Left ventricle myocardium inferior (tissue), 1 donor: ENCODE data around the gene KEL. TPM values are rescaled to one million over a fixed set of nuclear protein-coding genes. Genes with fewer than 3 reads are reported as not detected.
"Not testable (repeated sequence)": the region's sequence is repeated elsewhere in the genome, so short reads cannot be mapped to it uniquely, and the experiment has no call there.

ENCODE experiments used
- DNase-seq: peaks from one replicate; pipeline ENCODE4 v3.0.0-alpha.2; 2020
- H3K27ac ChIP-seq: fragments of 200-600 bp; replicated peaks from 2 replicates; pipeline ENCODE4 v1.8.0; 2021
- H3K27me3 ChIP-seq: fragments of 200-600 bp; 2 replicates; pipeline ENCODE4 v1.8.0; 2021; ENCODE audit warnings: low read depth
- H3K36me3 ChIP-seq: fragments of 200-600 bp; 2 replicates; pipeline ENCODE4 v1.8.0; 2021
- H3K4me1 ChIP-seq: fragments of 200-600 bp; 2 replicates; pipeline ENCODE4 v1.8.0; 2021
- H3K4me3 ChIP-seq: fragments of 200-600 bp; 2 replicates; pipeline ENCODE4 v1.8.0; 2021; ENCODE audit warnings: mild to moderate bottlenecking, moderate library complexity
- H3K9me3 ChIP-seq: fragments of 200-600 bp; replicated peaks from 2 replicates; pipeline ENCODE4 v1.8.0; 2021
- CTCF ChIP-seq: fragments of 200-600 bp; IDR thresholded peaks from 2 replicates; pipeline ENCODE4 v1.8.0; 2021; ENCODE audit warnings: antibody characterized with exemption, mild to moderate bottlenecking, borderline replicate concordance
- intact Hi-C: fragments of 100-400 bp; cut with micrococcal nuclease; formaldehyde crosslinking; loops from one replicate; pipeline ENCODE4 v1.11.0; 2022
- total RNA-seq: library from RNA; stranded (reverse); fragmentation: NEBNext Ultra II Directional; extraction: Animal tissue kit (Norgen Biotek cat#: 25700); gene quantifications from one replicate; pipeline ENCODE4 v1.2.1, GENCODE V29; 2021
- donor health status: DM: no; HTN: yes; CAD: no; lungs with severe emphysema.

KEL gene
- total RNA-seq, 1 donor from 2014 or later: 0.38 TPM

GRCh38 chr7:142997456-142997989, 35.4 kb upstream of the KEL start:
- Histone ChIP-seq H3K4me1 (no peaks in the 10 kb centered on the region), H3K27ac (no peak overlapping the region), H3K4me3 (no peak overlapping the region), H3K27me3 (no peaks in the 10 kb centered on the region), H3K9me3 (peaks cover 25% of the 10 kb centered on the region), H3K36me3 (no peaks in the 10 kb centered on the region)
- no peak for TF ChIP-seq CTCF
- no peak for DNase-seq
- intact Hi-C loops: no loop called here

- H3K9me3 ChIP-seq: peaks cover 13% of the 10 kb centered on the region
- no peak for TF ChIP-seq CTCF
- no peak for DNase-seq
- intact Hi-C loops: no loop called here
- no peaks in the 10 kb centered on the region for H3K27me3 ChIP-seq
- H3K4me3 ChIP-seq: no peak overlapping the region
- H3K4me1 ChIP-seq: no peaks in the 10 kb centered on the region
- H3K36me3 ChIP-seq: no peaks in the 10 kb centered on the region
- no peak overlapping the region for H3K27ac ChIP-seq
Observed at GRCh38 chr7:142992427-142992826, 30.3 kb upstream of the KEL start.

GRCh38 chr7:142984297-142984696, 22.1 kb upstream of the KEL start:
- no peak for TF ChIP-seq CTCF
- intact Hi-C loops: no loop called here
- Histone ChIP-seq H3K4me1 (no peaks in the 10 kb centered on the region), H3K36me3 (no peaks in the 10 kb centered on the region), H3K4me3 (no peak overlapping the region), H3K27ac (no peak overlapping the region), H3K27me3 (no peaks in the 10 kb centered on the region), H3K9me3 (peaks cover 28% of the 10 kb centered on the region)
- DNase-seq: no peak

GRCh38 chr7:142983825-142984224, 21.7 kb upstream of the KEL start:
- H3K9me3 ChIP-seq: peaks cover 33% of the 10 kb centered on the region
- no peaks in the 10 kb centered on the region for H3K36me3 ChIP-seq
- H3K4me1 ChIP-seq: no peaks in the 10 kb centered on the region
- no peak for DNase-seq
- no peak for TF ChIP-seq CTCF
- no peak overlapping the region for H3K27ac ChIP-seq
- no peak overlapping the region for H3K4me3 ChIP-seq
- no peaks in the 10 kb centered on the region for H3K27me3 ChIP-seq
- intact Hi-C loops: no loop called here

GRCh38 chr7:142978402-142978801, 16.2 kb upstream of the KEL start:
- H3K36me3 ChIP-seq, H3K4me1 ChIP-seq, DNase-seq, H3K27ac ChIP-seq, intact Hi-C loops, H3K27me3 ChIP-seq, H3K4me3 ChIP-seq: not testable (repeated sequence)
- H3K9me3 ChIP-seq: peaks cover 41% of the 10 kb centered on the region

- no peak for TF ChIP-seq CTCF
- no peaks in the 10 kb centered on the region for H3K36me3 ChIP-seq
- no peak for DNase-seq
- no peaks in the 10 kb centered on the region for H3K4me1 ChIP-seq
- H3K4me3 ChIP-seq: no peak overlapping the region
- H3K27me3 ChIP-seq: no peaks in the 10 kb centered on the region
- peaks cover 16% of the 10 kb centered on the region for H3K9me3 ChIP-seq
- intact Hi-C loops: no loop called here
- no peak overlapping the region for H3K27ac ChIP-seq
Observed at GRCh38 chr7:142974626-142975025, 12.5 kb upstream of the KEL start.
